WI38 (cell line): ENCODE measurements around the gene CAMK4.

Source experiments
- H3K4me3 ChIP-seq: 2 replicates; pipeline ENCODE4 v1.5.1; 2011; ENCODE audit warnings: low read depth, mild to moderate bottlenecking, control low read depth, low read length
- TF ChIP-seq, protein P1 (sequence below): IDR thresholded peaks from 2 replicates; pipeline ENCODE4 v1.5.1; 2012; ENCODE audit warnings: low read depth, mild to moderate bottlenecking, control low read depth, low read length

Gene CAMK4

DNA sequence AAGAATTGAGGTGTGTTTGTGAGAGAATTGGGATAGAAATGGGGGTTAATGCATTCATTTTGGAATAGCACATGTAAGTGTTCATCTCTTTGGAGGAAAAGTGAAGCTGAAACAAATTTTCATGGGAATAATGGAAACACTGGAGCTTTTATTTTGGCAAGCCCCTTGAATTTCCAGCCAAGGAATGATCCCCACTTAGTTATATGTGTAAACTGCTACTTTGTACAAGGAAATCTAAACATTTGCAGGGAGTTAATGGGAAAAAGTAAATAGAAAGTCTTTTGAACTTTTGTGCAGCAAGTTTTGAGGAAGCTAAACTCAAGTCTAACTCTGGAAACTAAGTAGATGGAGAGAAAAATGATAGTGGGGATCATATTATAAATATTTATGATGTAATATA, 44.1 kb downstream of the CAMK4 start:
- TF ChIP-seq, protein P1, sequence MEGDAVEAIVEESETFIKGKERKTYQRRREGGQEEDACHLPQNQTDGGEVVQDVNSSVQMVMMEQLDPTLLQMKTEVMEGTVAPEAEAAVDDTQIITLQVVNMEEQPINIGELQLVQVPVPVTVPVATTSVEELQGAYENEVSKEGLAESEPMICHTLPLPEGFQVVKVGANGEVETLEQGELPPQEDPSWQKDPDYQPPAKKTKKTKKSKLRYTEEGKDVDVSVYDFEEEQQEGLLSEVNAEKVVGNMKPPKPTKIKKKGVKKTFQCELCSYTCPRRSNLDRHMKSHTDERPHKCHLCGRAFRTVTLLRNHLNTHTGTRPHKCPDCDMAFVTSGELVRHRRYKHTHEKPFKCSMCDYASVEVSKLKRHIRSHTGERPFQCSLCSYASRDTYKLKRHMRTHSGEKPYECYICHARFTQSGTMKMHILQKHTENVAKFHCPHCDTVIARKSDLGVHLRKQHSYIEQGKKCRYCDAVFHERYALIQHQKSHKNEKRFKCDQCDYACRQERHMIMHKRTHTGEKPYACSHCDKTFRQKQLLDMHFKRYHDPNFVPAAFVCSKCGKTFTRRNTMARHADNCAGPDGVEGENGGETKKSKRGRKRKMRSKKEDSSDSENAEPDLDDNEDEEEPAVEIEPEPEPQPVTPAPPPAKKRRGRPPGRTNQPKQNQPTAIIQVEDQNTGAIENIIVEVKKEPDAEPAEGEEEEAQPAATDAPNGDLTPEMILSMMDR = no peak
- no peak overlapping the region for H3K4me3 ChIP-seq

DNA sequence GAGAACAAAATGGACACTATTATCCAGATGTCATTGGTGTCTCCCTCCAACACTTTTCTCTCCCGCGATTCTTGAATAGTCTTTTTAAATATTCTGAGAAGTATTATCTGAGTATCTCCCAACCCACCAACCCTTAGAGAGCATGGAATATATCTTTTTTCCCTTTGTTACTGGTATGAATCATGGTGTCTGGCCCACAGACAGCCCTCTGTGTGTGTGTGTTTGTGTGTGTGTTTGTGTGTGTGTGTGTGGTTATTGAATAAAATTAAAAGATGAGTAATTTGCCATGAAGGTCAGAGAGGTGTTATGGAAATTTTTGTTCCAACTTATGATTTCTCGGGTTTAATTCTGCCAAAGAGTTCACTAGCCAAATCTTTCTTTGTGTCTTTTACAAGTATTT, 47.7 kb downstream of the CAMK4 start:
- H3K4me3 ChIP-seq = no peak overlapping the region
- TF ChIP-seq, protein P1 = no peak

DNA sequence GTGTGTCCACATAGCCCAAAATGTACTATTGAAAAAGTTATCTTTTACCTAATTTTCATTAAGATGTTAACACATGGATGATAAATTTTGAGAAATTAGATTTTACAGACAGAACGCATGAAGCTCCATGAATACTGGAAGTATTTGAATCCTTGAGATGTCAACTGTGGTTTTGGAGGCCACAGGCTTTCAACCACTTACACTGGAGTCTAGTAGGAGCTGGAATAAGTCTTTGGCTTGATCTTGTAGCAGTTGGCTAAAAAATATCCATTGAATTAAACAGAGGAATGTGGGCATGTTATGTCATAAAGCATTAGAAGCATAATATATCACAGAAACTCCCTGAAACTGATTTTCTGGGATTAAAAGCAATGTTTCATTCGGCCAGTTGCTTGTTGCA, 52.9 kb downstream of the CAMK4 start:
- H3K4me3 ChIP-seq = no peak overlapping the region
- TF ChIP-seq, protein P1 = no peak

DNA sequence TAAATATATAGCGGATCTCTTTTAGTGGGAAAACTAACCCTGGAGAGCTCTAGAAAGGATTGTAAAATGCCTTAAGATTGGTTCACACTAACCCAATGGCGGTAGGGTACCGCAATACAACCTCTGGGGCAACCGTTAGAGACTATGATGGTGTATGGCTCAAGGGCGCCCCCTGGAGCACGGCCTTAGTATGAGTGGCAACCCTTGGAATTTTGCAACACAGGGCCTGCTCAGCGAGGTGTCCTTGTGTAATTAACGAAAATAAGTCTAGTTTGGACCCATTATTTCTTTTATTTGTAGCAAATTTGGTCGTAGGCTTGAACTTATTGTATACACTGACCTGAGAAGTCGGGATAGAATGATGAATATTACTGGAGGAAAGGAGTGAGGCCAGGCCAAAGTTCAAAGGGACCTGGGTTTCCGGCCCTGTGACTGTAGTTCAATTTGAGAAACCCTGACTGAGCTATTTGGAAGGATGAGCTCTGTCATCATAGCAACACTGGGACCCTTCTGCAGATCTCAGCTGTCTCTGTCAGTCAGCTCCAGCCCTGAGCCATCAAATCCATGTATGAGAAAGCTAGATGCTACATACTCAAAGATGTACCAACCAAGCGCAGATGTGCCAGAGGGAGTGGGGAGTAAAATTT, 54.8 kb downstream of the CAMK4 start:
- H3K4me3 ChIP-seq = no peak overlapping the region
- TF ChIP-seq, protein P1 = peak; percentile 49; the same call in 1 of the 2 replicates

DNA sequence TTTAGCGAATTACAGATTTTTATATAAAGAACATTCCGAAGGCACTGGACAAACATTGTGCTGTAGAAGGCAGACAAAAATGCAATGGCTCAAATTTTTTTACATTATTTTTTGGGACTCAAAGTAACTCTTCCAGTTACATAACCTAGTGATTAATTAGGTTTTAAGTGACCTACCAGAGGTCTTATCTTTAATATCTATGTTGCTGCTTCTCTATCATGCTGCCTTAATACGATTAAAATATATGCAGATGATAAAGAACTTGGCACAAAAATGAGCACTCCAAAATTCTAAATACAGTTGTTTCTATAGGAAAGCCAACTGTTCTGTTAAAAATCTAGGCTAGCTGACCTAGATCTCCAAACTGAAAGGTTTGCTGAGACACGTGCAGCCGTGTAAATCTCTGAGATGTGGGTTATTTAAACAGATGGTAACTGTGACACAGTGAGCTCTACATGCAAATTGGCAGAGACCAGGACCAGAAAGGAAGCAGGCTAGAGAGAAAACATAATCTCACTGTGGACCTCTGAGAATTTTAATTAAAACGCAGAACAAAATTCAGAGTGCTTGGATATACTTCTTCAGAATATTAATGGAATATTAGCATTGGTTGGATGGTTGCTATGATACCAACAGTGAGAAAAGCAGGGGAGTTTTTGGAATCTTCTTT, 56.2 kb downstream of the CAMK4 start:
- TF ChIP-seq, protein P1 = no peak
- no peak overlapping the region for H3K4me3 ChIP-seq

DNA sequence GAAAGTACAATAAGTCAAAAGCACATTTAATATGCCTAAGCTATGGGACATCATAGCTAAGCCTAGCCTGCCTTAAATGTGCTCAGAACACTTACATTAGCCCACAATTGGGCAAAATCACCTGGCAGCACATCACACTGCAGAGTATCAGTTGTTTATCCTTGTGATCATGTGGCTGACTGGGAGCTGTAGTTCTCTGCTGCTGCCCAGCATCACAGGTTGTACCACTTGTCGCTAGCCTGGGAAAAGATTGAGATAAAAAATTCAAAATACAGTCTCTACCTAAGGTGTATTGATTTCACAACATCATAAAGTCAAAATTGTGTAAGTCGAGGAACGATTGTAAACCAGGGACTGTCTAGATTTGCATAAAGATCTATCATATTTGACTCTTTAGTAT, 58.6 kb downstream of the CAMK4 start:
- TF ChIP-seq, protein P1 = no peak
- H3K4me3 ChIP-seq = no peak overlapping the region

DNA sequence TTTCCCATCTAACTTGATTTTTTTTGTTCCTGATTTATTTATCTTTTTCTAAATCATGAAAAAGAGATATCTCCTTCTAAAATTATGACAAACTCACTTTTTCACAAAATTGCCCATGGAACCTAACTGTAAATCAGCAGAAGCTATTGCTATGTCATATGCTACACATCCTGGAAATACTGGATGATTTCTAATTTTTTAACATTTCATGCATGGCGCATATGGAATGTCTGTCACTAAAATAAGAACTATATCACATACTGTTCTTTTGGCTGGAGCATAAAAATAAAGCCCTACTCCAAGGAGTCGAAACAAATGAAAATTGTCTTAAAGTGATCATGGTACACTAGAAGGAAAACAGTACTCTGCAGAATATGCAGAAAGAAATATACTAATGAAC, 60.6 kb downstream of the CAMK4 start:
- TF ChIP-seq, protein P1 = no peak
- no peak overlapping the region for H3K4me3 ChIP-seq
